Dermis blood vessel endothelial cell (primary cell): ENCODE data around the gene ALPK3. TPM values are rescaled to one million over a fixed set of nuclear protein-coding genes. Genes with fewer than 3 reads are reported as not detected.

ENCODE experiments used
- DNase-seq: peaks from one replicate; pipeline ENCODE4 v3.0.0; 2010
- total RNA-seq: library from RNA; depleted of rRNA; stranded (reverse); fragments of >200 nt; gene quantifications from 2 replicates; pipeline ENCODE4 v1.2.3, GENCODE V29; 2014

ALPK3 gene
- total RNA-seq, 1 donor from 2014 or later: 38.8 TPM

DNA sequence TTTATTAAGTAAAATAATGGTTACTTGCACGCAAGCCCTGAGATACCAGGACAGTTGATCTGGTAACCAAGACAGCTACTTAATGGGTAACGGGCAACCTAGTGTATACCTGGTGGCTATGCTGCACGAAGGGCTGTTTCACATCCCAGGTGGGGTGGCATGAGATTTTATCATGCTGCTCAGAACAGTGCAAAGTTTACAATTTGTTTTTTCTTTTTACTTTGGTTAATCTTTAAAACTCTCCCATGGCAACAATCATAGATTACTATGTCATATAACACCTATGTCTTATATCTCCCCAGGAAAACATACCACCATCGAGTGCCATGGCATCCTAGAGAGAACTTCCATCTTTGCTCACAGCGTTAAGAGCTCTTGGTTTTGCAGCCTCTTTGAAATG is 35.1 kb downstream of the ALPK3 start:
- no peak for DNase-seq

DNA sequence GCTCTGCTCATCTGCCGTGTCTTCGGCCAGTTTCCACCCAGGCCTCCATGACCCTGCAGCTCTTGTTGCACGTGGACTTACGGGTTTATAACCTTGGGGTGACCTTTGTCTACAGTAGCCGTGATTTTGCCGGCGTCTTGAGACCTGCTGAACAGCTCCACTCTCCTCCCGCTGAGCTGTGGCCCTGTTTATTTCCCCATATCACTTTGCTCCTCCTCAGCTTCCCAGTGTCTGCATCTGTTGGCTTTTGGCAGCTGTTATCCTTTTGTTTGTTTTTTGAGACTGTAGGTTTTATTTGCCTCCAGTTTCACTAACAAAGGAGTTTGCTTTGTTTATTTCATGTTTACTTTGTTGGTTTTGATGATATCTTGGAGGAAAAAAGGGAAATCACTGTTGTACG is 38.0 kb downstream of the ALPK3 start:
- DNase-seq: no peak

DNA sequence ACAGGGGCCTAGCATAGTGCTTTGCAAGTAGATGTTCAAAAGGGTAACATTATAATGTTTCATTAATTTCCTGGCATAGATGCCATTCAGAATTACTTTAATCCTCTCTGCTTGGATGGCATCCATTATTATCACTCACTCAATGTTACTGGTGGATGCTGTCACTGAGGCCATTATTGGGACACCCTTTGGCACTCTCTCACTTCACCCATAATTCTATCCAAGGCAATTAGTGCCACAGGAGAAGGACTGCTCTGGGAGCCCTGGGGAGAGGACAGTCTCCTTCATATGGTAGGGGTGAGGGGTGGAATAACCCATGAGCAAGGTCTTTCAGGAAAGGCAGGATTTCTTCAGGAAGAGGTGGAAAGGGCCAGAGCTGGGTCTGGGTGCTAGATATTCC is 38.6 kb downstream of the ALPK3 start:
- DNase-seq: no peak

- DNase-seq: no peak
Measured at GRCh38 chr15:84856731-84857417, 39.7 kb downstream of the ALPK3 start.

GRCh38 chr15:84857418-84858004 is 40.4 kb downstream of the ALPK3 start:
- no peak for DNase-seq

GRCh38 chr15:84858231-84858630 is 41.1 kb downstream of the ALPK3 start:
- DNase-seq: no peak

GRCh38 chr15:84859144-84859543 is 42.0 kb downstream of the ALPK3 start:
- DNase-seq: no peak

DNA sequence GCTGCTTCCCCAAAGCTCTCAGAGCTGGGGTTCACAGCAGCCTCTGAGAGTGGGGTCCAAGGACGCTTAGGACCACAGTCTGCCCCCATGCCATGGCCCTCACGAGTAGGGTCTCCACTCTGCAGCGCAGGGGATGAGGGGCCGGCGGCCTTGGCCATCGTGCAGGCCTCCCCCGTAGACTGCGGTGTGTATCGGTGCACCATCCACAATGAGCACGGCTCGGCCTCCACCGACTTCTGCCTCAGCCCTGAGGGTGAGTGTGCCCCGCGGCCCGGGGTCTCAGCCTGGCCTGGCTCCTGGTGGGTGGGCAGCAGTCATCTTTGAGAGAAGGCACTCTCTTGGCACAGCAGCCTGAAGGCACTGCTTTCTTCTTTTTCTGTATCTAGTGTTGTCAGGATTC is 42.5 kb downstream of the ALPK3 start:
- no peak for DNase-seq

- DNase-seq: no peak
Measured at GRCh38 chr15:84861781-84862180, 44.6 kb downstream of the ALPK3 start.

- no peak for DNase-seq
Measured at GRCh38 chr15:84862214-84862975, 45.2 kb downstream of the ALPK3 start.

DNA sequence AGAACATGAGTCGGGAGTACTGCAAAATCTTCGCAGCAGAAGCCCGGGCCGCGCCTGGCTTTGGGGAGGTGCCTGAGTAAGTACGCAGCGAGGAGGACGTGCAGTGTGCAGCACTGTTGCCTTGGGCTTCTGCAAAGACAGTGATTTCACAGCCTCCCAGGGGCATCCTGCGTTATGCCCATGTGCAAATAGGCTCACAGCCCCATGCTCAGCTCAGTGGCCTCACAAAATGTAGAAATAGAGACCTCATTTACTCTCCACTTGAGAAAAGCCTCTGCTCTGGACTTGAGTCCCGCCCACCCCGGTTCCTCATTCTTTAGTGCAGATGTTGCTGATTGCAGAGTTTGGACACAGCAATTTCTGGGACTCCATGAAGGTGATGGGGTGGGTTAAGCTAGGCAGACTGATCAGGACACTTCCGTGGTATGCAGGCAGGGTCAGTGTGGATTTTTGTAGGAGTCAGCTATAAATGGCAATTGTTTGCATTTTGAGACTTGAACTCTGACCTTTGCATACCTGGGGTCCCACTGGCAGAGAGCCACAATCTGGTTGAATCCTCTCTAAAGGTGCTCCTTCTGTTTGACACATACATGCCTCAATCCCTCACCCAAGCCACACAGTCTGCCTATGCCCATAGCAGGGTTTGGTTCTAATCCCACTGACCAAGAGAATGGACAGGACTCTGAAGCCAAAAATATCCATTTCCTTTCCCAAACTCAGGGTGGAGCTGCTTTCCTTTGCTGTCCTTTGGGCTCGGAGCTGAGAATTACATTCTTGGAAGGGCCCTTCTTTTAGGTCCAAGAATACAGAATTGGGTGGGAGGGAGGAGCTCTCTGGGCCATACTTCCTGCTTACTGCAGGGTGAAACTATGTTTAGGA is 46.6 kb downstream of the ALPK3 start:
- no peak for DNase-seq

GRCh38 chr15:84864444-84864795 is 47.3 kb downstream of the ALPK3 start:
- DNase-seq: no peak

- no peak for DNase-seq
Measured at GRCh38 chr15:84865074-84865569, 48.0 kb downstream of the ALPK3 start.

DNA sequence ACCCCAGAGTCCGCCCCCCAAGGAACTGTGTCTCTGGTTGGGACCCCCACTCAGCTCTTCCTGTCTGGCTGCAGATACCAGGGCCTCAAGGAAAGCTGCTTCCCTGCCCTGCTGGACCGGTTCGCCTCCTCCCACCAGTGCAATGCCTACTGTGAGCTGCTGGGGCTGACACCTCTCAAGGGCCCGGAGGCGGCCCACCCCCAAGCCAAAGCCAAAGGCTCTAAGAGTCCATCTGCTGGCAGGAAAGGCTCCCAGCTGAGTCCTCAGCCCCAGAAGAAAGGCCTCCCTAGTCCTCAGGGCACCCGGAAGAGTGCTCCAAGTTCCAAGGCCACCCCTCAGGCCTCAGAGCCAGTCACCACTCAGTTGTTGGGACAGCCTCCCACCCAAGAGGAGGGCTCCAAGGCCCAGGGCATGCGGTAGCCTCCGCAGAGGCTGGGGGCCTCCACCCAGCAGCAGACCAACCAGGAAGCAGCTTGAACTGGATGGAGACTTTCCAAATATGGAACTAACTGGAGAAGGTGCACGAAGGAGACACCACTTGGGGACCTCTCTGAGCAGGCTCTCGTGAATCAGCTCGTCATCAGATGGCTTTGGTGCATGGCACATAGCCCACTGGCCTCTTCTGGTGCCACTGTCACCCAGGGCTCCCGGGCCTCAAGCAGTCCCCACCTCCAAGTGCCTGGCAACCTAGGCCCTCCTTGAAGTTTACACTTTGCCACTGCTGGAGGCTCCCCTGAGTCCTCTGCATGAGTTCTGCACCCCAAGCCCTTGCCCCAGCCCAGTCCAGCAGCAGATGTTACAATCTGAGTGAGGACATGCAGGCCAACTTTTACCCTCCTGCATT is 51.1 kb downstream of the ALPK3 start:
- no peak for DNase-seq

GRCh38 chr15:84869510-84869909 is 52.4 kb downstream of the ALPK3 start:
- no peak for DNase-seq

GRCh38 chr15:84871428-84871985 is 54.4 kb downstream of the ALPK3 start:
- no peak for DNase-seq

DNA sequence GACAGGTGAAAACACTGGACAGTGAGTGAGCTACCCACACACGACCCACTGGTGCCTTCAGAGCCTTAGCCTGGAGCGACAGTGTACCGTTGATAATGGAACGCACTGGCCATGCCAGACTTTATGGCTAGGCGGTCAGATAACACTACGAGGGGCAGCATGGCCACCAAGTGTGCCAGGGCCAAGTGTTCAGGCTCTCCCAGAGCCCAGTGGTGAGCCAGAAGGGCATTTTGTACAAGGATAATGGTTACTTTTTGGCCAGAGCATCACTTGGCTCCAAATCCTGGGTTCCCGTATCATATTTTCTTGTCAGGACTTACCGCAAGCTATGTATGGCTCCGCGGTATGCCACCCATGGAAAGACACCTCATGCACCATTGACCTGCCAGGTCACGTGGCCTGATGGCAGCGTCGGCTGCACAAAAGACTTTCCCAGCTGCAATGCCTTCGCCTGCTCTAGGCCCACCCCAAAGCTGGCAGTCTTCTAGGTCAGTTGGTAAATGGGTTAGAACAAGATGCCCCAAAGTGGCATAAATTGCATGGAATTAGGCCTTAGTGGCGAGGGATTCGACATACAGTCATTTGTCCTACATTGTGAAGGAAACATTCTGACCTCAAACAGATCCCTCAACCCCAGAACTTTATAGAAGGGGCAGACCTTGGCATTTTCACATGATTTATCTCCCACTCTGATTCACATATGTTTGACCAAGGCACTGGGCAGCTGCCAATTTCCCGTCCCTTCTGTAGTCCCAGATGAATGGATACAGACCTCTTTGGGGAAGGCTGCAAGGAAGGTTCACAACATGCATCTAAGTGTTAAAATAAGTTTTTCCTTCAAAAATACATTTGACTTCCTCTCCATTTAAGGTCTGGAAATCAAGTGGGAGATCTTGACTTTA is 55.1 kb downstream of the ALPK3 start:
- DNase-seq: no peak

DNA sequence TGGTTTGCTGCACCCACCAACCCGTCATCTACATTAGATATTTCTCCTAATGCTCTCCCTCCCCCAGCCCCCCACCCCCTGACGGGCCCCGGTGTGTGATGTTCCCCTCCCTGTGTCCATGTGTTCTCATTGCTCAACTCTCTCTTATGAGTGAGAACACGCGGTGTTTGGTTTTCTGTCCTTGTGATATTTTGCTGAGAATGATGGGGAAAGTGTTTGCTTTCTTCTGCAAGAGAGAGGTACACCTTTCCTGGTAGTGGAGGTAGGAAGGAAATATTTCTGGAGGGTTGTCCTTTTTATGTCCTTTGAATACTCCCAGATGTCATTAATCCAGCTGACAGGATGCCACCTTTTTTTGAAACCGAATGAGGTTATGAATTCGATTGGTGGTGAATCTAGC is 56.8 kb downstream of the ALPK3 start:
- DNase-seq: no peak

GRCh38 chr15:84874981-84875699 is 58.0 kb downstream of the ALPK3 start:
- no peak for DNase-seq

GRCh38 chr15:84876269-84876668 is 59.1 kb downstream of the ALPK3 start:
- no peak for DNase-seq
